ENCODE results near the gene MAK.
A peak's percentile ranks its signal among the peaks of the same experiment; 100 is the strongest.
"Not testable (repeated sequence)": the region's sequence is repeated elsewhere in the genome, so short reads cannot be mapped to it uniquely, and the experiment has no call there.

Gene MAK

GRCh38 chr6:10749734-10750133 lies 88.6 kb downstream of the MAK start:
- peak overlapping the region in 1 of 2 donors; percentile 95 for H3K4me3 Mint-ChIP-seq
- no peaks in the 10 kb centered on the region for H3K9me3 Mint-ChIP-seq
- DNase-seq (no peak), ATAC-seq (replicated peaks) (no peak)
- peaks cover 14% of the 10 kb centered on the region for H3K36me3 Mint-ChIP-seq (ENCODE audit: insufficient read depth)
- peak overlapping the region in 1 of 2 donors; percentile 35 for H3K27ac Mint-ChIP-seq
- H3K27me3 Mint-ChIP-seq = no peaks in the 10 kb centered on the region
- peaks cover 54% of the 10 kb centered on the region in 2 donors for H3K4me1 Mint-ChIP-seq (ENCODE audit: low read depth in 2 of 2)

GRCh38 chr6:10747251-10747972 lies 90.9 kb downstream of the MAK start, which contains the start of gene TMEM14B:
TMEM14B (plus strand) TSS chr6:10747805; CDS start chr6:10749246, 1,441 bp downstream.
- Mint-ChIP-seq H3K36me3 (ENCODE audit: insufficient read depth) (peaks cover 6% of the 10 kb centered on the region), H3K4me1 (ENCODE audit: low read depth in 2 of 2) (peaks cover 40 to 42% of the 10 kb centered on the region in 2 donors), H3K4me3 (peak within 1 kb of the TSS; percentile 94 to 95), H3K9me3 (no peaks in the 10 kb centered on the region), H3K27me3 (no peaks in the 10 kb centered on the region), H3K27ac (peak within 1 kb of the TSS; percentile 96 to 98)
- ATAC-seq (replicated peaks) = peak; percentile 89
- peak; percentile 98 to 100 (median 99) for DNase-seq

GRCh38 chr6:10746915-10747250 lies 91.5 kb downstream of the MAK start:
- Mint-ChIP-seq H3K4me1 (ENCODE audit: low read depth in 2 of 2) (peaks cover 36 to 38% of the 10 kb centered on the region in 2 donors), H3K9me3 (no peaks in the 10 kb centered on the region), H3K4me3 (peak overlapping the region; percentile 94 to 95), H3K27me3 (no peaks in the 10 kb centered on the region), H3K36me3 (ENCODE audit: insufficient read depth) (peaks cover 5% of the 10 kb centered on the region), H3K27ac (peak overlapping the region; percentile 96 to 98)
- ATAC-seq (replicated peaks) = no peak
- no peak for DNase-seq

GRCh38 chr6:10745116-10745515 lies 93.2 kb downstream of the MAK start:
- ATAC-seq (replicated peaks) = no peak
- peaks cover 21 to 25% of the 10 kb centered on the region in 2 donors for H3K4me1 Mint-ChIP-seq (ENCODE audit: low read depth in 2 of 2)
- no peaks in the 10 kb centered on the region for H3K27me3 Mint-ChIP-seq
- no peaks in the 10 kb centered on the region for H3K9me3 Mint-ChIP-seq
- H3K4me3 Mint-ChIP-seq = no peak overlapping the region
- H3K36me3 Mint-ChIP-seq (ENCODE audit: insufficient read depth) = peaks cover 5% of the 10 kb centered on the region
- no peak for DNase-seq
- no peak overlapping the region for H3K27ac Mint-ChIP-seq

GRCh38 chr6:10743515-10743914 lies 94.8 kb downstream of the MAK start:
- Mint-ChIP-seq H3K27ac (no peak overlapping the region), H3K9me3 (no peaks in the 10 kb centered on the region), H3K27me3 (no peaks in the 10 kb centered on the region), H3K4me1 (ENCODE audit: low read depth in 2 of 2) (peaks cover 12 to 14% of the 10 kb centered on the region in 2 donors), H3K36me3 (ENCODE audit: insufficient read depth) (peaks cover 5% of the 10 kb centered on the region), H3K4me3 (no peak overlapping the region)
- ATAC-seq (replicated peaks) (no peak), DNase-seq (no peak)

- no peak for ATAC-seq (replicated peaks)
Measured at GRCh38 chr6:10742251-10742650, 96.1 kb downstream of the MAK start.

GRCh38 chr6:10741643-10742042 lies 96.7 kb downstream of the MAK start:
- not testable (repeated sequence) for H3K9me3 Mint-ChIP-seq; H3K27me3 Mint-ChIP-seq; H3K4me1 Mint-ChIP-seq (ENCODE audit: low read depth in 2 of 2); H3K4me3 Mint-ChIP-seq; DNase-seq; H3K27ac Mint-ChIP-seq; ATAC-seq (replicated peaks); H3K36me3 Mint-ChIP-seq (ENCODE audit: insufficient read depth)

More at GRCh38 chr6:10742251-10742650, 96.1 kb downstream of the MAK start:
- Mint-ChIP-seq H3K27ac (no peak overlapping the region), H3K36me3 (ENCODE audit: insufficient read depth) (no peaks in the 10 kb centered on the region), H3K27me3 (no peaks in the 10 kb centered on the region), H3K4me3 (no peak overlapping the region), H3K9me3 (no peaks in the 10 kb centered on the region), H3K4me1 (ENCODE audit: low read depth in 2 of 2) (peaks cover 5 to 8% of the 10 kb centered on the region in 2 donors)
- DNase-seq = no peak

GRCh38 chr6:10740061-10740460 lies 98.3 kb downstream of the MAK start:
- H3K27ac Mint-ChIP-seq = no peak overlapping the region
- no peak overlapping the region for H3K4me3 Mint-ChIP-seq

GRCh38 chr6:10736731-10737130 lies 101.6 kb downstream of the MAK start:
- H3K9me3 Mint-ChIP-seq = no peaks in the 10 kb centered on the region
- H3K36me3 Mint-ChIP-seq (ENCODE audit: insufficient read depth) = peaks cover 7% of the 10 kb centered on the region
- DNase-seq (no peak), ATAC-seq (replicated peaks) (no peak)
- no peak overlapping the region for H3K27ac Mint-ChIP-seq
- peaks cover 2 to 16% of the 10 kb centered on the region in 2 donors for H3K4me1 Mint-ChIP-seq (ENCODE audit: low read depth in 2 of 2)
- H3K27me3 Mint-ChIP-seq = no peaks in the 10 kb centered on the region
- no peak overlapping the region for H3K4me3 Mint-ChIP-seq

More at GRCh38 chr6:10740061-10740460, 98.3 kb downstream of the MAK start:
- no peaks in the 10 kb centered on the region for H3K9me3 Mint-ChIP-seq
- no peaks in the 10 kb centered on the region for H3K4me1 Mint-ChIP-seq (ENCODE audit: low read depth in 2 of 2)
- H3K27me3 Mint-ChIP-seq = no peaks in the 10 kb centered on the region
- H3K36me3 Mint-ChIP-seq (ENCODE audit: insufficient read depth) = peaks cover 3% of the 10 kb centered on the region
- ATAC-seq (replicated peaks) (no peak), DNase-seq (no peak)

- no peak for ATAC-seq (replicated peaks)
- Mint-ChIP-seq H3K27ac (no peak overlapping the region), H3K9me3 (no peaks in the 10 kb centered on the region)
Measured at GRCh38 chr6:10733863-10734262, 104.5 kb downstream of the MAK start.

GRCh38 chr6:10733151-10733715 lies 105.1 kb downstream of the MAK start:
- DNase-seq (peak; percentile 20 to 55 (median 21)), ATAC-seq (replicated peaks) (peak; percentile 96)
- Mint-ChIP-seq H3K27me3 (peaks cover 0 to 12% of the 10 kb centered on the region in 2 donors), H3K36me3 (ENCODE audit: insufficient read depth) (peaks cover 15% of the 10 kb centered on the region), H3K27ac (peak overlapping the region in 1 of 2 donors; percentile 65), H3K4me1 (ENCODE audit: low read depth in 2 of 2) (peaks cover 3 to 16% of the 10 kb centered on the region in 2 donors), H3K4me3 (peak overlapping the region; percentile 14 to 47), H3K9me3 (no peaks in the 10 kb centered on the region)

More at GRCh38 chr6:10733863-10734262, 104.5 kb downstream of the MAK start:
- peaks cover 0 to 7% of the 10 kb centered on the region in 2 donors for H3K27me3 Mint-ChIP-seq
- H3K36me3 Mint-ChIP-seq (ENCODE audit: insufficient read depth) = peaks cover 15% of the 10 kb centered on the region
- no peak for DNase-seq
- H3K4me3 Mint-ChIP-seq = peak overlapping the region; percentile 14 to 47
- peaks cover 2 to 16% of the 10 kb centered on the region in 2 donors for H3K4me1 Mint-ChIP-seq (ENCODE audit: low read depth in 2 of 2)

- Mint-ChIP-seq H3K4me3 (no peak overlapping the region), H3K27me3 (peaks cover 0 to 25% of the 10 kb centered on the region in 2 donors), H3K36me3 (ENCODE audit: insufficient read depth) (peaks cover 19% of the 10 kb centered on the region), H3K4me1 (ENCODE audit: low read depth in 2 of 2) (peaks cover 26 to 37% of the 10 kb centered on the region in 2 donors), H3K9me3 (no peaks in the 10 kb centered on the region), H3K27ac (no peak overlapping the region)
- ATAC-seq (replicated peaks) (no peak), DNase-seq (no peak)
Measured at GRCh38 chr6:10730254-10730653, 108.1 kb downstream of the MAK start.

GRCh38 chr6:10725716-10726115 lies 112.6 kb downstream of the MAK start:
- H3K36me3 Mint-ChIP-seq (ENCODE audit: insufficient read depth) = peaks cover 16% of the 10 kb centered on the region
- H3K4me1 Mint-ChIP-seq (ENCODE audit: low read depth in 2 of 2) = peaks cover 45 to 48% of the 10 kb centered on the region in 2 donors
- ATAC-seq (replicated peaks) (no peak), DNase-seq (no peak)
- H3K27me3 Mint-ChIP-seq = peaks cover 0 to 25% of the 10 kb centered on the region in 2 donors
- no peaks in the 10 kb centered on the region for H3K9me3 Mint-ChIP-seq
- peak overlapping the region in 1 of 2 donors; percentile 31 for H3K4me3 Mint-ChIP-seq
- no peak overlapping the region for H3K27ac Mint-ChIP-seq

GRCh38 chr6:10725044-10725443 lies 113.3 kb downstream of the MAK start:
- Mint-ChIP-seq H3K27me3 (peaks cover 0 to 19% of the 10 kb centered on the region in 2 donors), H3K9me3 (no peaks in the 10 kb centered on the region), H3K4me1 (ENCODE audit: low read depth in 2 of 2) (peaks cover 45 to 48% of the 10 kb centered on the region in 2 donors), H3K4me3 (peak overlapping the region in 1 of 2 donors; percentile 31), H3K36me3 (ENCODE audit: insufficient read depth) (peaks cover 12% of the 10 kb centered on the region), H3K27ac (no peak overlapping the region)
- ATAC-seq (replicated peaks) = no peak
- DNase-seq = no peak

Data from effector memory CD8-positive, alpha-beta T cell (primary cell).